Lower lobe of right lung (tissue), 2 donors: ENCODE results near the gene SNTG2. TPM values are rescaled to one million over a fixed set of nuclear protein-coding genes. Genes with fewer than 3 reads are reported as not detected.
"Not testable (repeated sequence)": the region's sequence is repeated elsewhere in the genome, so short reads cannot be mapped to it uniquely, and the experiment has no call there.

Experiments used
- ATAC-seq, 2 donors: fragments of 200-7000 bp; cut with Tn5 transposase; one replicate each; pipeline ENCODE4 v1.9.1; 2020 to 2022; ENCODE audit warnings: mild to moderate bottlenecking in 2 of 2, moderate library complexity in 2 of 2
- DNase-seq: peaks from one replicate; pipeline ENCODE4 v3.0.0-alpha.2; 2020
- H3K27ac ChIP-seq: fragments of 200-600 bp; one replicate; pipeline ENCODE4 v1.8.0; 2022
- H3K27me3 ChIP-seq: fragments of 200-600 bp; one replicate; pipeline ENCODE4 v1.8.0; 2022; ENCODE audit warnings: low read depth
- H3K36me3 ChIP-seq: fragments of 200-600 bp; one replicate; pipeline ENCODE4 v1.8.0; 2022; ENCODE audit warnings: mild to moderate bottlenecking
- H3K4me1 ChIP-seq: fragments of 200-600 bp; one replicate; pipeline ENCODE4 v1.8.0; 2022
- H3K4me3 ChIP-seq: fragments of 200-600 bp; one replicate; pipeline ENCODE4 v1.8.0; 2022; ENCODE audit warnings: mild to moderate bottlenecking
- H3K9me3 ChIP-seq: fragments of 200-600 bp; one replicate; pipeline ENCODE4 v1.8.0; 2022
- intact Hi-C: fragments of 100-400 bp; cut with DNase I; formaldehyde crosslinking; loops from one replicate; pipeline ENCODE4 v1.11.0; 2022
- total RNA-seq: library from RNA; stranded (reverse); fragmentation: NEBNext Ultra II Directional; extraction: Animal tissue kit (Norgen Biotek cat#: 25700); gene quantifications from one replicate; pipeline ENCODE4 v1.2.1, GENCODE V29; 2021
- TF ChIP-seq, protein P1 (sequence below): fragments of 200-600 bp; IDR thresholded peaks from one replicate; pipeline ENCODE4 v1.8.0; 2022; ENCODE audit warnings: antibody characterized with exemption, mild to moderate bottlenecking
- donor health status: DM: no; HTN: yes; CAD: no; lungs with severe emphysema.

The SNTG2 gene
- total RNA-seq, 1 donor from 2014 or later = 1.4 TPM

DNA sequence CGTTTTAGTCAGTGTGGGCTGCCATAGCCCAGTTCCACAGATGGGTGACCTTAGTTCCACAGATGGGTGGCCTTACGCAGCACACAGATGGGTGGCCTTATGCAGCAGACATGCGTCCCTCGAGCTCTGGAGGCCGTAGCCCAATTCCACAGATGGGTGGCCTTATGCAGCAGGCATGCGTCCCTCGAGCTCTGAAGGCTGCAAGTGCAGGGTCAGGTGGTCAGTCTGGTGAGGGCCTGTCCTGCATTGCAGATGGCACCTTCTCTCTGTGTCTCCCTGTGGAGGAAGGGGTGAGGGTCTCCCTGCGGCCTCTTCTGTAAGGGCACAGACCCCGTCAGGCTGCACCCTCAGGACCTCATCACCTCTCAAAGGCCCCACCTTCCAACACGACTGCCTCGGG, 273.1 kb downstream of the SNTG2 start:
- no peak for DNase-seq
- H3K9me3 ChIP-seq = no peaks in the 10 kb centered on the region
- peaks cover 11% of the 10 kb centered on the region for H3K27me3 ChIP-seq
- intact Hi-C loops = no loop called here
- no peak overlapping the region for H3K4me3 ChIP-seq
- ATAC-seq = no peak
- no peaks in the 10 kb centered on the region for H3K36me3 ChIP-seq
- H3K4me1 ChIP-seq = peaks cover 9% of the 10 kb centered on the region
- TF ChIP-seq, protein P1, sequence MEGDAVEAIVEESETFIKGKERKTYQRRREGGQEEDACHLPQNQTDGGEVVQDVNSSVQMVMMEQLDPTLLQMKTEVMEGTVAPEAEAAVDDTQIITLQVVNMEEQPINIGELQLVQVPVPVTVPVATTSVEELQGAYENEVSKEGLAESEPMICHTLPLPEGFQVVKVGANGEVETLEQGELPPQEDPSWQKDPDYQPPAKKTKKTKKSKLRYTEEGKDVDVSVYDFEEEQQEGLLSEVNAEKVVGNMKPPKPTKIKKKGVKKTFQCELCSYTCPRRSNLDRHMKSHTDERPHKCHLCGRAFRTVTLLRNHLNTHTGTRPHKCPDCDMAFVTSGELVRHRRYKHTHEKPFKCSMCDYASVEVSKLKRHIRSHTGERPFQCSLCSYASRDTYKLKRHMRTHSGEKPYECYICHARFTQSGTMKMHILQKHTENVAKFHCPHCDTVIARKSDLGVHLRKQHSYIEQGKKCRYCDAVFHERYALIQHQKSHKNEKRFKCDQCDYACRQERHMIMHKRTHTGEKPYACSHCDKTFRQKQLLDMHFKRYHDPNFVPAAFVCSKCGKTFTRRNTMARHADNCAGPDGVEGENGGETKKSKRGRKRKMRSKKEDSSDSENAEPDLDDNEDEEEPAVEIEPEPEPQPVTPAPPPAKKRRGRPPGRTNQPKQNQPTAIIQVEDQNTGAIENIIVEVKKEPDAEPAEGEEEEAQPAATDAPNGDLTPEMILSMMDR = no peak
- no peak overlapping the region for H3K27ac ChIP-seq

DNA sequence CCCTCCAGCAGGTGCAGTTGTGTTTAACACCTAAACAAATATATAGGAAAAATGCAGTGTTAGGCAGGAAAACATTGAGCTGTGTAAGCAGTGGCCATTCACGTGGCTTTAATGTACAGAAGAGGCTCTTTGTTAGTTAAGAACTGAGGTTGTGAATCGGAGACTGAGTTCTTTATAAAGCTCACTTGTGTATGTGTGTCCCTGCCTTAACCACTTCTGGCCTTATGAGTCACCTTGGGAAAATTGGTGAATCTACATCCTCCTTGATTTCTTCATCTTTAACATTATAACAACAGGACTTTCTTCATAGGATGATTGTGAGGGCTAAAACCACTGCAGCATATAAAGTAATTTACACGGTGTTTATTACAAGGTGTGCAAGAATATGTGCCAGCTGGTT, 274.3 kb downstream of the SNTG2 start:
- TF ChIP-seq, protein P1 = no peak
- intact Hi-C loops = no loop called here
- Histone ChIP-seq H3K4me3 (no peak overlapping the region), H3K4me1 (peaks cover 9% of the 10 kb centered on the region), H3K27me3 (peaks cover 5% of the 10 kb centered on the region), H3K36me3 (no peaks in the 10 kb centered on the region), H3K9me3 (no peaks in the 10 kb centered on the region), H3K27ac (no peak overlapping the region)
- no peak for ATAC-seq
- no peak for DNase-seq

DNA sequence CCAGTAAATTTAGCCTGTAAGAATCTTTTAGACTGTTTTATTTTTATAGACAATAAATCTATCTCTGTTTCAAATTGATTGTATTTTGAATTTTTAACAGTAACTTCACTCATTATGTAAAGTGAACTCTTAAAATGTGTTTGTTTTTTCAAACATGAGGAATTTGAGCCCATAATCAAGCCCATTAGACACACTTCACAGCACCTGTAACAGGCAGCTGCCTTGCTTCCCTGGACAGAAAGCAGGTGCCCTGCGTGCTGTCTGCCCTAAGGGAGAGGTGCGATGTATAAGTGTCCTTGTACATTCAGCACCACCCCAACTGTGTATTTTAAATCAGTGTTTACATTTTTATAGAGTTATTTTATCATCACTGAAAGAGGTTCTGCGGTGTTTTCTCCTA, 276.1 kb downstream of the SNTG2 start:
- no peaks in the 10 kb centered on the region for H3K36me3 ChIP-seq
- no peak for ATAC-seq
- no peak overlapping the region for H3K4me3 ChIP-seq
- peaks cover 4% of the 10 kb centered on the region for H3K4me1 ChIP-seq
- no peak overlapping the region for H3K27ac ChIP-seq
- H3K27me3 ChIP-seq = no peaks in the 10 kb centered on the region
- TF ChIP-seq, protein P1 = no peak
- intact Hi-C loops = no loop called here
- DNase-seq = no peak
- H3K9me3 ChIP-seq = no peaks in the 10 kb centered on the region

DNA sequence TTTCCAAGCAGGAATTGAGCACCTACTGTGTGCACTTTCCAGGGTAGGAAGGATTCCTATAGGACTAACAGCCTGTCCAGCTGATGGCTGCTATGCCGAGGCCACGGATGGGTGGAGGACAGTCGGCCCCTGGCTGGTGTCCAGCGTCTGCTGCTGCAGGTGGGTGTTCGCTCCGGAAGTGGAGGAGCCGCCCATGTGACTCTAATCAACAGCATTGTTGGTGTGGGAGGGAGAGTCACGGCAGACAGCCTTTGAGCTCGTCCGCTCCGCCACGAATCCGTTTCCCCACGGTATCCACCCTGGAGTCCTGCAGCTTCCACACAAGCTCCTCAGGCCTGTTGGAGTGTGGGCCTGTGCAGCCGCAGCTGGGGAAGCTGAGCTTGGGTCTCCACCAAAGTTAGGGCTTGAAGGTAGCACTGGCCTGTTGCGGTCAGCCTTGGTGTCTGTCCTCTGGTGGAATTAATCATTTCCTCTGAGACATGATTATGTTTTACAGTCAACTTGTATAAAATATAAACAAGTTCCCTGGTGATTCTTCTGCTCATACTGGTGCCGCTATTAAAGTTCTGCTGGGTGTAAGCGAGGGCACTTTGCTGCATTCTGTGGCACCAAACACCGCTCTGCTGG, 276.7 kb downstream of the SNTG2 start:
- Histone ChIP-seq H3K27me3 (no peaks in the 10 kb centered on the region), H3K9me3 (no peaks in the 10 kb centered on the region), H3K4me3 (no peak overlapping the region), H3K27ac (no peak overlapping the region), H3K36me3 (no peaks in the 10 kb centered on the region), H3K4me1 (peaks cover 4% of the 10 kb centered on the region)
- no peak for ATAC-seq
- no peak for DNase-seq
- intact Hi-C loops = no loop called here
- TF ChIP-seq, protein P1 = no peak

DNA sequence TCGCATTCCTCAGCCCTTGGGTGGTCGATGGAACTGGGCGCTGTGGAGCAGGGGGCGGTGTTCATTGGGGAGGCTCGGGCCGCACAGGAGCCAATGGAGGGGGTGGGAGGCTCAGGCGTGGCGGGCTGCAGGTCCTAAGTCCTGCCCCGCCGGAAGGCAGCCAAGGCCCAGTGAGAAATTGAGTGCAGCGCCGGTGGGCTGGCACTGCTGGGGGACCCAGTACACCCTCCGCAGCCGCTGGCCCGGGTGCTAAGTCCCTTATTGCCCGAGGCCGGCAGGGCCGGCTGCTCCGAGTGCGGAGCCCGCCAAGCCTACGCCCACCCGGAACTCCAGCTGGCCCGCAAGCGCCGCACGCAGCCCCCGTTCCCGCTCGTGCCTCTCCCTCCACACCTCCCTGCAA, 278.9 kb downstream of the SNTG2 start:
- H3K4me1 ChIP-seq, H3K4me3 ChIP-seq, DNase-seq, H3K36me3 ChIP-seq, ATAC-seq, H3K9me3 ChIP-seq, H3K27ac ChIP-seq, H3K27me3 ChIP-seq, intact Hi-C loops: not testable (repeated sequence)

DNA sequence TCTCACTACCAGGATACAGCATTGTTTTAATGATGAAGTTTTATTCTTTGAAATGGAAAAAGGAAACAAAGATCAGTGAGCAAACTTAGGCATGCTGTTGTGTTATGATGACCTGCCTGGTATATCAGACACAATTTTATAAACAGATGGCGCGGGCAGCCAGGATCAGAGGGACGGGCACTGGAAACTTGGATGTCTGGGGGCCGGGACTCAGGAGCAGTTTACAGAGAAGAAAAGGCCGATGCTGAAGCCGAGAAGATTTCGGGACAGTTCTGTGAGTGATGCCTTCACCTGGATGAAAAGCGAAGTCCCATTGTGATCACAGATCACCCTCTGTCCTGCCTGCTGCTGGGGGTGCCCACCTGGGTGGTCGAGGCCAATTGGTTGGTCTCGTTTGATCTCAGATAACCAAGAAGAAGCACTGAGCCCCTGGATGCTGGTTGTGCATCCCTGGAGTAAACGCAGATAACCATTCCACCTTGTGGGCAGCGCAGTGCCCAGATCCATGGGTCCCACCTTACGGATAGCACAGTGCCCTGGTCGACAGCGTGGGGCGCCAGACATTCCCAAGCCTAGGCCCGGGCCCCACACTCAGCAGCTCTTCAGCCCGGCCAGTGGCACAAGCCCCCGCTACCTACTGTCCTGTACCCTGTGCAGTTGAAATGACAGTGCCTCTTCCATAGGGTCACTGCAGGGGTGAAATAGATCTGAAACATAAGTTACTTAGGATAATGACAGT, 279.7 kb downstream of the SNTG2 start:
- Histone ChIP-seq H3K9me3 (no peaks in the 10 kb centered on the region), H3K27me3 (no peaks in the 10 kb centered on the region), H3K36me3 (no peaks in the 10 kb centered on the region), H3K27ac (no peak overlapping the region), H3K4me3 (no peak overlapping the region), H3K4me1 (peaks cover 4% of the 10 kb centered on the region)
- DNase-seq = no peak
- TF ChIP-seq, protein P1 = no peak
- ATAC-seq = no peak
- intact Hi-C loops = no loop called here
